HG03439 (cell line): ENCODE measurements around the gene PCED1A.

ENCODE experiments used
- ATAC-seq: cut with Tn5 transposase; IDR thresholded peaks from one replicate; pipeline ENCODE4 v1.9.1; 2021; ENCODE audit warnings: mild to moderate bottlenecking, moderate library complexity; ENCODE audit not compliant: unreplicated experiment

Gene PCED1A

GRCh38 chr20:2840138-2840966 lies at the start of gene PCED1A, which contains the start of gene VPS16:
Gene PCED1A (minus strand): TSS chr20:2840655. CDS start chr20:2839912, 743 bp downstream.
Gene VPS16 (plus strand): TSS chr20:2840745. CDS start chr20:2840775, 30 bp downstream.
- peak; percentile 99 for ATAC-seq

- ATAC-seq, result no peak
These were observed 49.3 kb upstream of the PCED1A start for GRCh38 chr20:2889797-2890196.

GRCh38 chr20:2889209-2889608 lies 48.8 kb upstream of the PCED1A start:
- ATAC-seq, result no peak

- no peak for ATAC-seq
These were observed 47.9 kb upstream of the PCED1A start for GRCh38 chr20:2888224-2888955.

GRCh38 chr20:2887715-2888114 lies 47.3 kb upstream of the PCED1A start:
- ATAC-seq, result no peak

- no peak for ATAC-seq
These were observed 43.5 kb upstream of the PCED1A start for GRCh38 chr20:2883726-2884637.

- ATAC-seq, result no peak
These were observed 40.2 kb upstream of the PCED1A start for GRCh38 chr20:2880650-2881049.

- ATAC-seq, result no peak
These were observed 38.7 kb upstream of the PCED1A start for GRCh38 chr20:2879146-2879545.

GRCh38 chr20:2878515-2878914 lies 38.1 kb upstream of the PCED1A start:
- ATAC-seq, result no peak

GRCh38 chr20:2875690-2876203 lies 35.3 kb upstream of the PCED1A start:
- no peak for ATAC-seq

GRCh38 chr20:2874456-2874855 lies 34.0 kb upstream of the PCED1A start:
- ATAC-seq, result no peak

- ATAC-seq, result no peak
These were observed 33.2 kb upstream of the PCED1A start for GRCh38 chr20:2873747-2874041.

- ATAC-seq, result peak; percentile 92
These were observed 32.7 kb upstream of the PCED1A start, which contains the start of gene PTPRA for GRCh38 chr20:2873010-2873746. Gene PTPRA (plus strand): TSS chr20:2873481. CDS start chr20:2964278, 90,797 bp downstream.

GRCh38 chr20:2872459-2873009 lies 32.1 kb upstream of the PCED1A start:
- ATAC-seq, result peak; percentile 36

- no peak for ATAC-seq
These were observed 31.4 kb upstream of the PCED1A start for GRCh38 chr20:2871661-2872458.

- no peak for ATAC-seq
These were observed 30.6 kb upstream of the PCED1A start for GRCh38 chr20:2871111-2871465.

- no peak for ATAC-seq
These were observed 28.9 kb upstream of the PCED1A start for GRCh38 chr20:2869381-2869780.

- ATAC-seq, result no peak
These were observed 26.8 kb upstream of the PCED1A start for GRCh38 chr20:2867081-2867864.
